Esophagus muscularis mucosa (tissue), 3 donors: ENCODE results near the gene ST8SIA5.

Experiments used
- POLR2A ChIP-seq: fragments of 450-650 bp; IDR thresholded peaks from one replicate; pipeline ENCODE4 v1.6.1; 2017; ENCODE audit warnings: antibody characterized with exemption, moderate library complexity, mild to moderate bottlenecking, low read depth
- TF ChIP-seq, protein P1 (sequence below), 3 experiments: fragments of 200-600 bp in 2 of 3; fragments of 450-650 bp in 1 of 3; sonication (generic) in 2 of 3; IDR thresholded peaks; one replicate each; pipeline ENCODE4 v1.5.1; 2017 to 2019; ENCODE audit warnings: antibody characterized with exemption in 3 of 3, mild to moderate bottlenecking in 2 of 3, moderate library complexity in 1 of 3

- TF ChIP-seq, protein P1, sequence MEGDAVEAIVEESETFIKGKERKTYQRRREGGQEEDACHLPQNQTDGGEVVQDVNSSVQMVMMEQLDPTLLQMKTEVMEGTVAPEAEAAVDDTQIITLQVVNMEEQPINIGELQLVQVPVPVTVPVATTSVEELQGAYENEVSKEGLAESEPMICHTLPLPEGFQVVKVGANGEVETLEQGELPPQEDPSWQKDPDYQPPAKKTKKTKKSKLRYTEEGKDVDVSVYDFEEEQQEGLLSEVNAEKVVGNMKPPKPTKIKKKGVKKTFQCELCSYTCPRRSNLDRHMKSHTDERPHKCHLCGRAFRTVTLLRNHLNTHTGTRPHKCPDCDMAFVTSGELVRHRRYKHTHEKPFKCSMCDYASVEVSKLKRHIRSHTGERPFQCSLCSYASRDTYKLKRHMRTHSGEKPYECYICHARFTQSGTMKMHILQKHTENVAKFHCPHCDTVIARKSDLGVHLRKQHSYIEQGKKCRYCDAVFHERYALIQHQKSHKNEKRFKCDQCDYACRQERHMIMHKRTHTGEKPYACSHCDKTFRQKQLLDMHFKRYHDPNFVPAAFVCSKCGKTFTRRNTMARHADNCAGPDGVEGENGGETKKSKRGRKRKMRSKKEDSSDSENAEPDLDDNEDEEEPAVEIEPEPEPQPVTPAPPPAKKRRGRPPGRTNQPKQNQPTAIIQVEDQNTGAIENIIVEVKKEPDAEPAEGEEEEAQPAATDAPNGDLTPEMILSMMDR (IDR thresholded peaks at IDR 0.05) = no peak
- no peak for TF ChIP-seq POLR2A
These were observed 40.0 kb downstream of the ST8SIA5 start for GRCh38 chr18:46716827-46717226.
